OCI-LY1 (cell line): Measurements from ENCODE around the gene CCR7.

Experiments used
- H2AFZ ChIP-seq: fragments of 200-600 bp; sonication (generic), shearing (Covaris generic); 2 replicates; pipeline ENCODE4 v1.6.0; 2014; ENCODE audit warnings: antibody characterized with exemption, mild to moderate bottlenecking, low read length
- H3F3A ChIP-seq: fragments of 200-600 bp; sonication (generic), shearing (Covaris generic); 2 replicates; pipeline ENCODE4 v1.6.0; 2014; ENCODE audit warnings: mild to moderate bottlenecking, antibody characterized with exemption, low read length, moderate library complexity; ENCODE audit not compliant: insufficient read depth
- H3K27ac ChIP-seq: fragments of 200-600 bp; sonication (generic); 2 replicates; pipeline ENCODE4 v1.5.1; 2014; ENCODE audit warnings: low read length, mixed run types, mild to moderate bottlenecking, low read depth; ENCODE audit not compliant: poor library complexity, severe bottlenecking
- H3K27me3 ChIP-seq: fragments of 200-600 bp; sonication (generic); 2 replicates; pipeline ENCODE4 v1.6.0; 2014; ENCODE audit warnings: antibody characterized with exemption, mild to moderate bottlenecking, low read length, moderate library complexity; ENCODE audit not compliant: insufficient read depth
- H3K36me3 ChIP-seq: fragments of 200-600 bp; sonication (generic); 2 replicates; pipeline ENCODE4 v1.6.1; 2014; ENCODE audit warnings: mild to moderate bottlenecking, antibody characterized with exemption, low read length, moderate library complexity, mixed read lengths; ENCODE audit not compliant: insufficient read depth
- H3K4me1 ChIP-seq: fragments of 200-600 bp; sonication (generic); 2 replicates; pipeline ENCODE4 v1.5.1; 2014; ENCODE audit warnings: mild to moderate bottlenecking, low read length, moderate library complexity; ENCODE audit not compliant: insufficient read depth, severe bottlenecking
- H3K4me2 ChIP-seq: fragments of 200-600 bp; sonication (generic), shearing (Covaris generic); 2 replicates; pipeline ENCODE4 v1.6.1; 2014; ENCODE audit warnings: low read length
- H3K4me3 ChIP-seq: fragments of 200-600 bp; sonication (generic); 2 replicates; pipeline ENCODE4 v1.5.1; 2014; ENCODE audit warnings: low read length, low read depth, mild to moderate bottlenecking, mixed read lengths; ENCODE audit not compliant: poor library complexity, severe bottlenecking
- H3K79me2 ChIP-seq: fragments of 200-600 bp; shearing (Covaris generic); 2 replicates; pipeline ENCODE4 v1.6.1; 2016; ENCODE audit warnings: mixed run types, low read length, mixed read lengths; ENCODE audit not compliant: insufficient read depth
- H3K9ac ChIP-seq: fragments of 200-600 bp; sonication (generic), shearing (Covaris generic); 2 replicates; pipeline ENCODE4 v1.6.1; 2014; ENCODE audit warnings: mild to moderate bottlenecking, low read length, mixed read lengths
- H3K9me2 ChIP-seq: fragments of 200-600 bp; sonication (generic), shearing (Covaris generic); 2 replicates; pipeline ENCODE4 v1.6.1; 2014; ENCODE audit warnings: low read depth, mild to moderate bottlenecking, low read length, mixed read lengths
- H3K9me3 ChIP-seq: fragments of 200-600 bp; shearing (Covaris generic); 2 replicates; pipeline ENCODE4 v1.6.1; 2014; ENCODE audit warnings: low read length, mixed read lengths
- H4K20me1 ChIP-seq: fragments of 200-600 bp; sonication (generic), shearing (Covaris generic); 2 replicates; pipeline ENCODE4 v1.6.0; 2016; ENCODE audit warnings: mild to moderate bottlenecking, low read length; ENCODE audit not compliant: insufficient read depth
- EZH2 ChIP-seq: fragments of 200-600 bp; sonication (generic), shearing (Covaris generic); IDR thresholded peaks from 2 replicates; pipeline ENCODE4 v1.8.0; 2017; ENCODE audit warnings: borderline replicate concordance, mixed run types, mild to moderate bottlenecking, antibody characterized with exemption, low read length, moderate library complexity, mixed read lengths
- TF ChIP-seq, protein P1 (sequence below): fragments of 200-600 bp; sonication (generic), shearing (Covaris generic); IDR thresholded peaks from 2 replicates; pipeline ENCODE4 v1.5.1; 2017; ENCODE audit warnings: mild to moderate bottlenecking, antibody characterized with exemption, low read length, moderate library complexity, mixed read lengths

Gene CCR7

DNA sequence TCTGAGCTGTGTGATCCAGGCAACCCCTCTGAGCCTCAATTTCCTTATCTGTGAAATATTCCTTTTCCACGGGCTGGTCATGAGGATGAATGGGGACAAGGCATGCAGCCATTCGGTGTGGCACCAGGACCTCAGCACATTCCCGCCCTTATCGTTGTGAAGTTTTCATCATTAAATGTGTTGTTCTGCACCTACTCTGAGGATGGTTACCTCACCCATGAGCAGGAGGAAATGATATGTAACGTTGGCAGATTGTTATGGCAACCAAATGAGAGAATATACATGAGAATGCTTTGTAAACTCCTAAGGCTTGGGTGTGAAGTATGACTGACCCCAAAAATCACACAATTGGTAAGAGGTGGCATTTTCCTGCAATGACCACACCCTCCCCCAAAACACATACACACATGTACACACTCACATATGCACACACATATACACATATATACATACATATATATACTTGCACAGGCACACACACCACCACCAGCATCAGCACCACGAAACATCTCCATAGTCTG, 42.8 kb upstream of the CCR7 start:
- no peaks in the 10 kb centered on the region for H3K36me3 ChIP-seq
- H3K4me3 ChIP-seq: no peak overlapping the region
- no peaks in the 10 kb centered on the region for H3K9me2 ChIP-seq
- no peak overlapping the region for H3K27ac ChIP-seq
- H3K79me2 ChIP-seq: no peaks in the 10 kb centered on the region
- H4K20me1 ChIP-seq: no peaks in the 10 kb centered on the region
- TF ChIP-seq, protein P1, sequence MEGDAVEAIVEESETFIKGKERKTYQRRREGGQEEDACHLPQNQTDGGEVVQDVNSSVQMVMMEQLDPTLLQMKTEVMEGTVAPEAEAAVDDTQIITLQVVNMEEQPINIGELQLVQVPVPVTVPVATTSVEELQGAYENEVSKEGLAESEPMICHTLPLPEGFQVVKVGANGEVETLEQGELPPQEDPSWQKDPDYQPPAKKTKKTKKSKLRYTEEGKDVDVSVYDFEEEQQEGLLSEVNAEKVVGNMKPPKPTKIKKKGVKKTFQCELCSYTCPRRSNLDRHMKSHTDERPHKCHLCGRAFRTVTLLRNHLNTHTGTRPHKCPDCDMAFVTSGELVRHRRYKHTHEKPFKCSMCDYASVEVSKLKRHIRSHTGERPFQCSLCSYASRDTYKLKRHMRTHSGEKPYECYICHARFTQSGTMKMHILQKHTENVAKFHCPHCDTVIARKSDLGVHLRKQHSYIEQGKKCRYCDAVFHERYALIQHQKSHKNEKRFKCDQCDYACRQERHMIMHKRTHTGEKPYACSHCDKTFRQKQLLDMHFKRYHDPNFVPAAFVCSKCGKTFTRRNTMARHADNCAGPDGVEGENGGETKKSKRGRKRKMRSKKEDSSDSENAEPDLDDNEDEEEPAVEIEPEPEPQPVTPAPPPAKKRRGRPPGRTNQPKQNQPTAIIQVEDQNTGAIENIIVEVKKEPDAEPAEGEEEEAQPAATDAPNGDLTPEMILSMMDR: no peak
- TF ChIP-seq EZH2: no peak
- no peaks in the 10 kb centered on the region for H3F3A ChIP-seq
- no peak overlapping the region for H2AFZ ChIP-seq
- peaks cover 8% of the 10 kb centered on the region for H3K4me1 ChIP-seq
- H3K4me2 ChIP-seq: no peak overlapping the region
- H3K9ac ChIP-seq: no peak overlapping the region
- no peaks in the 10 kb centered on the region for H3K9me3 ChIP-seq
- no peaks in the 10 kb centered on the region for H3K27me3 ChIP-seq

DNA sequence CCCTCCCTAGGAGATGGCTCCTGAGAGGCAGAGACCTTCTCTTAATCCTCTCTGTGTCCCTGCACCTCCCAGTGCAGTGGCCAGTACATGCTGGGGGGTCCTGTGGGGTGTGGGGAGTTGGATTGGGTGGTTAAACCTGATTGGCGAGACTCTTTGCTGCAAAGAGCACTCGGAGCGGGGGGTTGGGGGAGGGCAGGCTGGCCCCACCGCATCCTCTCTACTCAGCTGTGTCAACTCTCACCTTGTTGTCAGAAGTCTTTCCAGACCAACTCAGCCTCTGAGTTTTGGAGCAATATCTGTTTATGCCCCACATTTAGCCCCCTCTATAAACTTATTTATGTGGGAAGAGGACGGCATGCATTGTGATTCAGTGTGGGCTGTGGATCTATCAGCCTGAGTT, 42.4 kb upstream of the CCR7 start:
- H3K79me2 ChIP-seq: no peaks in the 10 kb centered on the region
- no peaks in the 10 kb centered on the region for H3K36me3 ChIP-seq
- H4K20me1 ChIP-seq: no peaks in the 10 kb centered on the region
- H3K4me1 ChIP-seq: peaks cover 6% of the 10 kb centered on the region
- no peak overlapping the region for H3K4me2 ChIP-seq
- no peaks in the 10 kb centered on the region for H3K9me3 ChIP-seq
- no peaks in the 10 kb centered on the region for H3K27me3 ChIP-seq
- no peak overlapping the region for H2AFZ ChIP-seq
- no peak overlapping the region for H3K9ac ChIP-seq
- H3K4me3 ChIP-seq: no peak overlapping the region
- no peak for TF ChIP-seq EZH2
- TF ChIP-seq, protein P1: no peak
- H3K27ac ChIP-seq: no peak overlapping the region
- no peaks in the 10 kb centered on the region for H3F3A ChIP-seq
- no peaks in the 10 kb centered on the region for H3K9me2 ChIP-seq

DNA sequence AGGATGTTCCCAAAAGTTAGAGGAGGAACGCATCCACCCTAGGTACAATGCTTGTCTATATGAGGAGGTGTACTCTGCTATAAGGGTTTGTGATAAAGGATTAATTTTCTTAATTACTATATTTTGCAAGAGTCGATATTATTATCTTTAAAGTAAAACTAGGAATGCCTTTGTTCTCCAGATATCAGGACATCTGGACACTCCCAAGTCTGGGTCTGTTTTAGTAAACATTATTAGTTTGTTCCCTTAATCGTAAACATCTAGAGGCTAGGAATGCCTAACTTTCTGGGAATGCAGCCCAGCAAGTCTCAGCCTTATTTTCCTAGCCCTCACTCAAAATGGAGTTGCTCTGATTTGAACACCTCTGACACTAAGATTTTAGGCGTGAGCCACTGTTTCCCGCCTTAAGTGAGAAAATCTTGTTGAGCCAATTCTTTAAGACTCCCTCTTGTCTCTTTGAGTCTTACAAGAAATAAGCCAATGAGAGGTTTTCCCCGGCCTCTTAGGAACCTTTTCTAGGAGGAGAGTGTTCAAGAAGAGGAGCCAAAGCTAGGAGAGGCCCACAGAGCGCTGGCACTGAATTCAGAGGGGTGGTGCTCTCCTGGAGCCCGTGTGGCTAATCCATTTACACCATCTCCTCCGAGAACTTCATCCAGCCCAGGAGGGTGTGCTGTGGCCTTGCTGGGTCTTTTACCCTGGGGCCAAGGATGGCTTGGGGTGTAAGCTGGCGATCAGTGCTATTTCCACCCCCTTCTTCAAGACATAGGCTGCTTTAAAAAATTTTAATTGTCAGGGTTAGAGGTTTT, 41.5 kb upstream of the CCR7 start:
- Histone ChIP-seq H3K4me3 (no peak overlapping the region), H3K9me3 (no peaks in the 10 kb centered on the region), H3K27ac (no peak overlapping the region), H3K4me1 (peaks cover 6% of the 10 kb centered on the region), H2AFZ (no peak overlapping the region), H3K4me2 (no peak overlapping the region), H4K20me1 (no peaks in the 10 kb centered on the region), H3K9me2 (no peaks in the 10 kb centered on the region), H3K9ac (no peak overlapping the region), H3K79me2 (no peaks in the 10 kb centered on the region), H3K27me3 (no peaks in the 10 kb centered on the region), H3F3A (no peaks in the 10 kb centered on the region), H3K36me3 (no peaks in the 10 kb centered on the region)
- TF ChIP-seq, protein P1: no peak
- TF ChIP-seq EZH2: no peak
